ENCODE data around the gene SCYGR4.

DNA sequence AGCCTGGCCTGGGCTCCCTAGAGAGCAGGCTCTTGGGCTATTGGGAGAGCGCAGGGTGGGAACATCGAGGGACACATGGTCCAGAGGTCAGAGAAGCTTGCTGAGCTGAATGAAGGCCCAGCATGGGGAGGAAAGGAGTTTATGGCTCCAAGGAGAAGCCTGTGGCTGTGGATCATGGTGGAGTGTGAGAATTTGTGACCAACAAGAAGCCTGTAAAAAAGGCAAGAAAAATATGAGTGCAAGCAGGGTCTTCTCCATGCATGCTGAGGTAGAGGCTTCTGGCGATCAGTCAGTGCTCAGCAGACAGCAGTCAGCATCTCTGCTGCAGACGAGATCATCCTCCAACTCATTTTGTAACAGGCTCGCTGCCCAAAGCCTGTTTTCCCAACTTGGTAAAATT lies 1.4 kb upstream of the SCYGR4 start:
- TF ChIP-seq, protein P1, sequence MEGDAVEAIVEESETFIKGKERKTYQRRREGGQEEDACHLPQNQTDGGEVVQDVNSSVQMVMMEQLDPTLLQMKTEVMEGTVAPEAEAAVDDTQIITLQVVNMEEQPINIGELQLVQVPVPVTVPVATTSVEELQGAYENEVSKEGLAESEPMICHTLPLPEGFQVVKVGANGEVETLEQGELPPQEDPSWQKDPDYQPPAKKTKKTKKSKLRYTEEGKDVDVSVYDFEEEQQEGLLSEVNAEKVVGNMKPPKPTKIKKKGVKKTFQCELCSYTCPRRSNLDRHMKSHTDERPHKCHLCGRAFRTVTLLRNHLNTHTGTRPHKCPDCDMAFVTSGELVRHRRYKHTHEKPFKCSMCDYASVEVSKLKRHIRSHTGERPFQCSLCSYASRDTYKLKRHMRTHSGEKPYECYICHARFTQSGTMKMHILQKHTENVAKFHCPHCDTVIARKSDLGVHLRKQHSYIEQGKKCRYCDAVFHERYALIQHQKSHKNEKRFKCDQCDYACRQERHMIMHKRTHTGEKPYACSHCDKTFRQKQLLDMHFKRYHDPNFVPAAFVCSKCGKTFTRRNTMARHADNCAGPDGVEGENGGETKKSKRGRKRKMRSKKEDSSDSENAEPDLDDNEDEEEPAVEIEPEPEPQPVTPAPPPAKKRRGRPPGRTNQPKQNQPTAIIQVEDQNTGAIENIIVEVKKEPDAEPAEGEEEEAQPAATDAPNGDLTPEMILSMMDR (IDR thresholded peaks at IDR 0.05): no peak
- no peak for TF ChIP-seq ZFX (IDR thresholded peaks at IDR 0.05; ENCODE audit: borderline replicate concordance)

All from 22Rv1 (cell line).